Transverse colon (tissue), 4 donors: ENCODE measurements around the gene GCC1. TPM values are rescaled to one million over a fixed set of nuclear protein-coding genes. Genes with fewer than 3 reads are reported as not detected.

Source experiments
- DNase-seq: peaks from one replicate; pipeline ENCODE4 v3.0.0-alpha.2; 2019
- H3K27ac ChIP-seq, 4 donors: fragments of 200-600 bp; sonication (generic); 2 replicates each; pipeline ENCODE4 v1.5.1; 2016 to 2018; ENCODE audit warnings: inconsistent platforms in 4 of 4
- H3K27me3 ChIP-seq: fragments of 200-600 bp; sonication (generic); 2 replicates; pipeline ENCODE4 v1.5.1; 2017; ENCODE audit warnings: inconsistent platforms
- H3K36me3 ChIP-seq, 4 donors: fragments of 200-600 bp; sonication (generic); 2 replicates each; pipeline ENCODE4 v1.5.1; 2017 to 2019; ENCODE audit warnings: inconsistent platforms in 4 of 4
- H3K4me1 ChIP-seq, 4 donors: fragments of 200-600 bp; sonication (generic); 2 replicates each; pipeline ENCODE4 v1.5.1; 2017 to 2020; ENCODE audit warnings: inconsistent platforms in 4 of 4
- H3K4me3 ChIP-seq, 4 donors: fragments of 200-600 bp; sonication (generic); 1 replicate in 1 of 4; 2 replicates in 3 of 4; pipeline versions ENCODE4 v1.5.1 to v1.6.1; 2017 to 2019; ENCODE audit warnings: inconsistent platforms in 4 of 4
- H3K9me3 ChIP-seq, 2 donors: fragments of 200-600 bp; sonication (generic); 2 replicates each; pipeline ENCODE4 v1.5.1; 2017 to 2019; ENCODE audit warnings: inconsistent platforms in 2 of 2
- EP300 ChIP-seq: sonication (generic); formaldehyde crosslinking; IDR thresholded peaks from one replicate; pipeline ENCODE4 v1.6.1; 2017; ENCODE audit warnings: antibody characterized with exemption, low read depth
- POLR2A ChIP-seq: fragments of 450-650 bp; IDR thresholded peaks from one replicate; pipeline ENCODE4 v1.6.1; 2016; ENCODE audit warnings: antibody characterized with exemption, mild to moderate bottlenecking, moderate library complexity
- POLR2AphosphoS5 ChIP-seq, 3 donors: sonication (generic); formaldehyde crosslinking; IDR thresholded peaks; one replicate each; pipeline ENCODE4 v1.6.1; 2016; ENCODE audit warnings: antibody characterized with exemption in 3 of 3
- WGBS, 2 donors: methylation state at CpG; one replicate each; pipeline ENCODE4 v1.1.5; 2018; ENCODE audit warnings: low coverage in 1 of 2; 5-methylcytosine and 5-hydroxymethylcytosine counted together
- in situ Hi-C, 4 donors: fragments of 200-750 bp; cut with MboI; loops; one replicate each; pipeline versions ENCODE4 v1.15.0 to v1.15.1; 2017; ENCODE audit warnings: low sequenced_read_pairs in 3 of 4, low pct_ligation_motif_present in 1 of 4, low pct_unique_long_range_greater_than_20kb in 1 of 4
- intact Hi-C: fragments of 100-400 bp; cut with DNase I; formaldehyde crosslinking; loops from one replicate; pipeline ENCODE4 v1.15.1; 2023; ENCODE audit warnings: low total_unique reads
- total RNA-seq, 4 donors: library from RNA; depleted of rRNA; stranded (reverse); fragments of >200 nt; gene quantifications; one replicate each; pipeline ENCODE4 v1.1.0, GENCODE V29; 2016
- TF ChIP-seq, protein P1 (sequence below), 5 experiments: fragments of 200-600 bp in 3 of 5; fragments of 450-650 bp in 2 of 5; sonication (generic) in 3 of 5; IDR thresholded peaks; 1 replicate in 2 of 5; 2 replicates in 3 of 5; pipeline ENCODE4 v1.5.1; 2016 to 2017; ENCODE audit warnings: antibody characterized with exemption in 5 of 5, inconsistent platforms in 3 of 5, mild to moderate bottlenecking in 2 of 5, moderate library complexity in 1 of 5

The GCC1 gene
- total RNA-seq, 4 donors from 2014 or later: 10.3 to 20.5 (median 18.9) TPM

DNA sequence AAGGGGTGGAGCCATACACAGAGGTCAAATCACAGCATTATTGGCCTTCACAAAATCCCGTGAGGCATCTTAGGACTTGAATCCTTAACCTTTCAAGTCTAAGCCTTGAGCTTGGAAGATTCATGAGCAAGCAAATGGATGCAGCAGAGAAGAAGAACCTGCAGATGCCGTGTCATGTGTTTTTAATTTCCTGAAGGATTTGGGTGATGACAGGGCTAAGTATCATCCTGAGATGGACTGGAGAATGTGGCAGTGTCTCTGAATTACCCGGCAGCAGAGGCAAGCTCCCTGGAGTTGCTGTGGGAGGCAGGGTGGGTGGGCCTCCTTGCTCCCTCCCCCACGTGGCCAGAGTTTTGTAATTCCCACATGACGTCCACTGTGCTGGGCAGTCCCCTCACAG, 50.8 kb downstream of the GCC1 start:
- Histone ChIP-seq H3K36me3 (no peaks in the 10 kb centered on the region), H3K9me3 (no peaks in the 10 kb centered on the region), H3K27me3 (peaks cover 32% of the 10 kb centered on the region), H3K4me3 (no peak overlapping the region), H3K27ac (no peak overlapping the region), H3K4me1 (no peaks in the 10 kb centered on the region)
- in situ Hi-C loops: no loop called here
- no peak for DNase-seq
- 56 to 70% methylated on average over 2 to 5 of the region's 5 CpGs for WGBS, 2 donors
- no peak for TF ChIP-seq POLR2AphosphoS5 (IDR thresholded peaks at IDR 0.05)
- no peak for TF ChIP-seq POLR2A
- TF ChIP-seq, protein P1, sequence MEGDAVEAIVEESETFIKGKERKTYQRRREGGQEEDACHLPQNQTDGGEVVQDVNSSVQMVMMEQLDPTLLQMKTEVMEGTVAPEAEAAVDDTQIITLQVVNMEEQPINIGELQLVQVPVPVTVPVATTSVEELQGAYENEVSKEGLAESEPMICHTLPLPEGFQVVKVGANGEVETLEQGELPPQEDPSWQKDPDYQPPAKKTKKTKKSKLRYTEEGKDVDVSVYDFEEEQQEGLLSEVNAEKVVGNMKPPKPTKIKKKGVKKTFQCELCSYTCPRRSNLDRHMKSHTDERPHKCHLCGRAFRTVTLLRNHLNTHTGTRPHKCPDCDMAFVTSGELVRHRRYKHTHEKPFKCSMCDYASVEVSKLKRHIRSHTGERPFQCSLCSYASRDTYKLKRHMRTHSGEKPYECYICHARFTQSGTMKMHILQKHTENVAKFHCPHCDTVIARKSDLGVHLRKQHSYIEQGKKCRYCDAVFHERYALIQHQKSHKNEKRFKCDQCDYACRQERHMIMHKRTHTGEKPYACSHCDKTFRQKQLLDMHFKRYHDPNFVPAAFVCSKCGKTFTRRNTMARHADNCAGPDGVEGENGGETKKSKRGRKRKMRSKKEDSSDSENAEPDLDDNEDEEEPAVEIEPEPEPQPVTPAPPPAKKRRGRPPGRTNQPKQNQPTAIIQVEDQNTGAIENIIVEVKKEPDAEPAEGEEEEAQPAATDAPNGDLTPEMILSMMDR (IDR thresholded peaks at IDR 0.05): no peak
- no peak for TF ChIP-seq EP300
- intact Hi-C loops: no loop called here

GRCh38 chr7:127532736-127533135, 52.7 kb downstream of the GCC1 start:
- no peak overlapping the region for H3K27ac ChIP-seq
- H3K36me3 ChIP-seq: no peaks in the 10 kb centered on the region
- H3K4me3 ChIP-seq: no peak overlapping the region
- no peaks in the 10 kb centered on the region for H3K9me3 ChIP-seq
- in situ Hi-C loops (no loop called here), intact Hi-C loops (no loop called here)
- H3K4me1 ChIP-seq: no peaks in the 10 kb centered on the region
- peaks cover 22% of the 10 kb centered on the region for H3K27me3 ChIP-seq
- DNase-seq: no peak
- no peak for TF ChIP-seq POLR2A
- TF ChIP-seq POLR2AphosphoS5 (IDR thresholded peaks at IDR 0.05): no peak
- TF ChIP-seq, protein P1 (IDR thresholded peaks at IDR 0.05): no peak
- no peak for TF ChIP-seq EP300

DNA sequence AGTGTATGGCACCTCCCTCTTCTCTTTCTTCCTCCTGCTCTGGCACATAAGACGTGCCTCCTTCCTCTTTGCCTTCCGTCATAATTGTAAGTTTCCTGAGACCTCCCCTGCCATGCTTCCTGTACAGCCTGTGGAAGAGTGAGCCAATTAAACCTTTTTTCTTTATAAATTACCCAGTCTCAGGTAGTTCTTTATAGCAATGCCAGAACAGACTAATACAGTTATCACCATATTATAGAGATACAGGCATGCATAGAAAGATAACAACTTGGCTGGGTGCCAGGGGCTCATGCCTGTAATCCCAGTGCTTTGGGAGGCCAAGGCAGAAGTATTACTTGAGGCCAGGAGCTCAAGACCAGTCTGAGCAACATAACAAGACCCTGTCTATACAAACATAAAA, 53.2 kb downstream of the GCC1 start:
- Histone ChIP-seq H3K27ac (no peak overlapping the region), H3K27me3 (peaks cover 18% of the 10 kb centered on the region), H3K36me3 (no peaks in the 10 kb centered on the region), H3K9me3 (no peaks in the 10 kb centered on the region), H3K4me3 (no peak overlapping the region), H3K4me1 (no peaks in the 10 kb centered on the region)
- no peak for DNase-seq
- 56 to 69% methylated on average over 2 of the region's 2 CpGs for WGBS, 2 donors
- in situ Hi-C loops (no loop called here), intact Hi-C loops (no loop called here)
- TF ChIP-seq, protein P1 (IDR thresholded peaks at IDR 0.05): no peak
- TF ChIP-seq EP300: no peak
- no peak for TF ChIP-seq POLR2AphosphoS5 (IDR thresholded peaks at IDR 0.05)
- no peak for TF ChIP-seq POLR2A

Other genes starting within 250 kb of the GCC1 start
- gene ZNF800, start 192.9 kb downstream of the GCC1 start, total RNA-seq: 10 to 100 TPM; 31.7 to 60.7 (median 41.5) TPM
- 100 to 1,000 TPM in 3 of 4 donors, 10 to 100 TPM in 1; 70.1 to 379 (median 194) TPM for gene ARF5, start 2.8 kb upstream of the GCC1 start, total RNA-seq
- gene FSCN3, start 8.1 kb upstream of the GCC1 start, total RNA-seq: 1 to 10 TPM in 1 of 4 donors, under 1 TPM in 1, not detected in 2; 0.79 to 3.4 TPM
- gene PAX4, start 32.5 kb upstream of the GCC1 start, total RNA-seq: 1 to 10 TPM in 1 of 4 donors, under 1 TPM in 1, not detected in 2; 0.41 to 5.0 TPM
- gene SND1, start 66.6 kb upstream of the GCC1 start, total RNA-seq: 10 to 100 TPM; 64.3 to 77.0 (median 70.4) TPM